ENCODE data around the gene IRF4. TPM values are rescaled to one million over a fixed set of nuclear protein-coding genes. Genes with fewer than 3 reads are reported as not detected.

IRF4 gene
- total and polyA plus RNA-seq, 2 experiments from 2014 or later, result 1.3 to 1.9 TPM

- Histone ChIP-seq H2AFZ (no peak overlapping the region), H3K27ac (ENCODE audit: low read depth) (no peak overlapping the region), H3K4me1 (ENCODE audit: insufficient read depth) (no peaks in the 10 kb centered on the region), H4K20me1 (replicated peaks; ENCODE audit: insufficient read depth) (no peaks in the 10 kb centered on the region), H3K36me3 (ENCODE audit: insufficient read depth) (no peaks in the 10 kb centered on the region), H3K79me2 (replicated peaks; ENCODE audit: insufficient read depth) (no peaks in the 10 kb centered on the region), H3F3A (replicated peaks; ENCODE audit: low read depth) (no peaks in the 10 kb centered on the region), H3K9me2 (ENCODE audit: insufficient read depth) (no peaks in the 10 kb centered on the region), H3K4me3 (no peak overlapping the region), H3K4me2 (no peak overlapping the region), H3K27me3 (ENCODE audit: insufficient read depth) (no peaks in the 10 kb centered on the region)
- no peak for DNase-seq (ENCODE audit: low spot score)
- no peak for ATAC-seq
- no peak overlapping the region for H3K27ac Mint-ChIP-seq
- peaks cover 2% of the 10 kb centered on the region for H3K27me3 Mint-ChIP-seq (ENCODE audit: insufficient read depth, low read depth, poor library complexity)
- no peak overlapping the region for H3K4me3 Mint-ChIP-seq
- H3K9me3 Mint-ChIP-seq, result peaks cover 7% of the 10 kb centered on the region; the same call in 1 of the 3 replicates
- no peaks in the 10 kb centered on the region for H3K4me1 Mint-ChIP-seq
- no peaks in the 10 kb centered on the region for H3K36me3 Mint-ChIP-seq (ENCODE audit: low read depth)
- no peak for TF ChIP-seq POLR2AphosphoS5 (IDR thresholded peaks at IDR 0.05; ENCODE audit: low read depth)
- TF ChIP-seq EZH2 (IDR thresholded peaks at IDR 0.05; ENCODE audit: low read depth, unreplicated experiment), result no peak
- no peak for TF ChIP-seq JUNB (IDR thresholded peaks at IDR 0.05; ENCODE audit: unreplicated experiment)
Measured at GRCh38 chr6:436308-437036, 44.9 kb downstream of the IRF4 start.

GRCh38 chr6:437037-437392 is 45.5 kb downstream of the IRF4 start:
- no peak for ATAC-seq
- Histone ChIP-seq H2AFZ (no peak overlapping the region), H3K4me2 (no peak overlapping the region), H3K9me2 (ENCODE audit: insufficient read depth) (no peaks in the 10 kb centered on the region), H3F3A (replicated peaks; ENCODE audit: low read depth) (no peaks in the 10 kb centered on the region), H3K36me3 (ENCODE audit: insufficient read depth) (no peaks in the 10 kb centered on the region), H4K20me1 (replicated peaks; ENCODE audit: insufficient read depth) (no peaks in the 10 kb centered on the region), H3K27ac (ENCODE audit: low read depth) (no peak overlapping the region), H3K4me1 (ENCODE audit: insufficient read depth) (no peaks in the 10 kb centered on the region), H3K4me3 (no peak overlapping the region), H3K27me3 (ENCODE audit: insufficient read depth) (no peaks in the 10 kb centered on the region), H3K79me2 (replicated peaks; ENCODE audit: insufficient read depth) (no peaks in the 10 kb centered on the region)
- no peak for DNase-seq (ENCODE audit: low spot score)
- H3K4me1 Mint-ChIP-seq, result no peaks in the 10 kb centered on the region
- no peak overlapping the region for H3K4me3 Mint-ChIP-seq
- no peaks in the 10 kb centered on the region for H3K36me3 Mint-ChIP-seq (ENCODE audit: low read depth)
- peaks cover 7% of the 10 kb centered on the region; the same call in 1 of the 3 replicates for H3K9me3 Mint-ChIP-seq
- H3K27me3 Mint-ChIP-seq (ENCODE audit: insufficient read depth, low read depth, poor library complexity), result peaks cover 2% of the 10 kb centered on the region
- no peak overlapping the region for H3K27ac Mint-ChIP-seq
- TF ChIP-seq CREB1 (CRISPR knock-in tag; IDR thresholded peaks at IDR 0.05; ENCODE audit: low read depth), result no peak
- TF ChIP-seq STAT1 (IDR thresholded peaks at IDR 0.05; ENCODE audit: unreplicated experiment), result no peak
- TF ChIP-seq ZNF462 (CRISPR knock-in tag; IDR thresholded peaks at IDR 0.05), result no peak
- no peak for TF ChIP-seq ETS1 (IDR thresholded peaks at IDR 0.05)
- no peak for TF ChIP-seq EZH2phosphoT487 (IDR thresholded peaks at IDR 0.05; ENCODE audit: unreplicated experiment)
- no peak for TF ChIP-seq EZH2 (IDR thresholded peaks at IDR 0.05; ENCODE audit: low read depth, unreplicated experiment)
- TF ChIP-seq CTCF (conservative IDR thresholded peaks at IDR 0.05; ENCODE audit: low read depth in 2 of 2), result no peak
- no peak for TF ChIP-seq ZNF331 (CRISPR knock-in tag; IDR thresholded peaks at IDR 0.05; ENCODE audit: low read depth)
- no peak for TF ChIP-seq ZNF114 (CRISPR knock-in tag; IDR thresholded peaks at IDR 0.05)

All from GM23338 (cell line).